Embryonic facial prominence (tissue), 1 donor: Measurements from ENCODE around the gene CD14.
"Not testable (repeated sequence)": the region's sequence is repeated elsewhere in the genome, so short reads cannot be mapped to it uniquely, and the experiment has no call there.

Experiments
- DNase-seq: peaks from one replicate; pipeline ENCODE4 v3.0.0-alpha.2; 2016; ENCODE audit errors: extremely low spot score

CD14 gene

DNA sequence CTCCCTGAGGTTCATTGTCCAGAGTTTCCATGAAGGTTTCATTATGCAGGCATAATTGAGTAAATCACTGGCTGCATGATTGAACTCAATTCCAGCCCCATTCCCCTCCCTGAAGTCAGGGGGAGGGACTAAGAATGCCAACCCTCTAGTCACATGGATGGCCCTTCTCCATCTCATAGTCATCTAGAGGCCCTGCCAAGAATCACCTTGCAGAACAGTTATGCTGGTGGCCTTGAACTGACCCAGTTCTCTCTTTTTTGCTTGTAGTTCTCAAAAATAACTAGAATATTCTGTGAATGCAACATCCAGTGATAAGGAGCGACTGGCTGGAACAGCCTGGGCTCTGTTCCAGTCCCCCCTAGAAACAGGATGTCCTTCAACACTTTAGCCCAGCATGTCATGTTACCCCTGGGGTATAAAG is 36.6 kb downstream of the CD14 start:
- DNase-seq, result no peak

DNA sequence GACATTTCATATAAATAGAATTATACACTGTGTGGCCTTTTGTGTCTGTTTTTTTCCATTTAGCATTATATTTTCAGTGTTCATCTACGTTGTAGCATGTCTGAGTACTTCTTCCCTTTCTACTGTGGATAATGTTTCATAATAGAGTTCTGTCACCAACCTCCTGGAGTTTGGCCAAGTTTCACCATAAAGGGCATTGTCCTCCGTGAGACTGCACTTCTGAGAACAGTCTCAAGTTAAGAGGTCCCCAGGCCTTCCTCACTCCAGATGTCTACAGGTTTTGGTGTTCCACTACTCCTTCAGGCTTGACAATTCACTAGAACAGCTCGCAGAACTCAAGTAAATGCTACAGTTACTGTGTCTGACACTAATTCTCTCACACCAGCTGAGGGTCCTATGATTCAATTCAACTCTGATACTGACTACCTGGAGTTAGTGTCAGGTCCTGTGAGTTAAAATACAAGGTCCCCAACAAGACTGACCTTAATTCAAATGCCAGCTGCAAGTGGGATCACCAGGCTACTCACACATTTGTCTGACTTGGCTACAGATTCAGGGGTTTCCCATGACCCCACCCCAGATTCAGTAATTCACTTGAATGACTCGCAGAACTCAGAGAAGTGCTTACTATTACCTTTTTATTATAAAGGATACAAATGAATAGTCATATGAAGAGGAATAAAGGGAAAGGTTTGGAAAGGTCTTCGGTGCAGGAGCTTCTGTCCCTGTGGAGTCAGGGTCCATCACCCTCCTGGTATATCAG is 37.3 kb downstream of the CD14 start:
- no peak for DNase-seq

DNA sequence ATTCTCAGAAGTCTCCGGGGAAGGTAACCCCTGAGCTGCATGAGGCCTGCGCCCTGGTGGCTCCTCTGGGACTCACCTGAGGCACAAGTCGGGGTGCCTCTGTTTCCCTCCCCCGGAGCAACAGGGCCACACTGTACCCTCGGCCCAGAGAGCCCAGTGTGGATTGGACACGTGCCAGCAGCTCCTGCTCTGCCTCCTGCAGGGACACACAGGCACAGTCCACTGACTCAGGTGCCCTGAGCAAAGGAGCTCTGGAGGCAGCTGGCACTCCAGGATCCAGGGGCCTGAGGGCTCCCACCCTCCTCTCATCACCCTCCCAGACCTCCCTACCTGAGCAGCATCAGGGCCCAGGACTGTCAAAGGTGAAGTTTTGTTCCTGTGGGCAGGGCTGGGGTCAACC is 38.8 kb downstream of the CD14 start:
- DNase-seq, result no peak

DNA sequence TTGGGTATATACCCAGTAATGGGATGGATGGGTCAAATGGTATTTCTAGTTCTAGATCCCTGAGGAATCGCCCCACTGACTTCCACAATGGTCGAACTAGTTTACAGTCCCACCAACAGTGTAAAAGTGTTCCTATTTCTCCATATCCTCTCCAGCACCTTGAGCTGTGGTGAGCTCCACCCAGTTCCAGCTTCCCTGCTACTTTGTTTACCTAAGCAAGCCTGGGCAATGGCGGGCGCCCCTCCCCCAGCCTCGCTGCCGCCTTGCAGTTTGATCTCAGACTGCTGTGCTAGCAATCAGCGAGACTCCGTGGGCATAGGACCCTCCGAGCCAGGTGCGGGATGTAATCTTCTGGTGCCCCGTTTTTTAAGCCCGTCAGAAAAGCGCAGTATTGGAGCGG is 39.9 kb downstream of the CD14 start:
- DNase-seq, result not testable (repeated sequence)

DNA sequence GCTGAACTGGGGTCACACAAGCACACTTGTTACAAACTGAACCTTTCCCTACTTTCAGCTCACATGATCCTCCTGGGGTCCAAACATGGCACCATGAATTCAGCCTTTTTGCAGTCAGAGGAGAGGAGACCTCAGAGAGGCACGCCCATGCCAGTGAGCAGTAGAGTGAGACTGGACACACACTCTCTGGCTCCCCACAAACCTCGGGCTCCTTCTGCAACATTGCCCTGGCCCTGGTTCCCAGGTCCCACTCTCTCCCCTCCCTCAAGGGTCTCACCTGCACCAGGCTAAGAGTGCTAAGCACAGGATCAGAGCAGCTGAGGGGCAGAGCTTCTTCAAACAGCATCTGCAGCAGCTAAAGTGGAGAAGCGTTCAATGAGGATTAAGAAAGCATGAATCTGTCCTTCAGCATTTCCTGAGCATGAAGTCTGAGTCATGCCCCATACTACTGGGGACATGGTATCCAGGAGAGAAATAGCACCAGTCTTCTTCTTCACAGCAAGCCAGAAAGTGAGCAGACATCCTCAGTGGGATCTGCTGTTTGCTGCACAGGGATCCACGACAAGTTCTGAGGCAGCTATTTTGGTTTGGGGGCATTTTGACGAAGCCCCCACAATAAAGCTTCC is 41.1 kb downstream of the CD14 start:
- no peak for DNase-seq

DNA sequence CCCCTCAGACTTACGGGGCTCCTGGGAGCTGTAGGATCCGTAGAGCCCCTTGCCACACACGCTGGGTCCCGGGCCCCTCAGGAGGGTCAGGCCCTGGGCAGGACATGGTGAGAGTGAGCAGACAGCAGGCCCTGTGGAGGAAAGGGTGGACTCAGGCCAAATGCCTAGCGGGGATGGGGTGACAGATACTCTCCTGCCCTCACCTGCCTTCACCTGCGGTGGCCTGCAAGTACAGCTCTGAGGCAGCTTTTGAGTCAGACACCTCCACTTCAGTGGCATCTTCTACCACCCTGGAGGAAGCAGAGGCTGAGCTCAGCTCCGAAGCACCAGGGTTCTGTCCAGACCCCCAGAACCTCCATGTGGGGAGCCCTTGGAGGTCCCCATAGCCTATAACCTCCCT is 42.1 kb downstream of the CD14 start:
- no peak for DNase-seq

DNA sequence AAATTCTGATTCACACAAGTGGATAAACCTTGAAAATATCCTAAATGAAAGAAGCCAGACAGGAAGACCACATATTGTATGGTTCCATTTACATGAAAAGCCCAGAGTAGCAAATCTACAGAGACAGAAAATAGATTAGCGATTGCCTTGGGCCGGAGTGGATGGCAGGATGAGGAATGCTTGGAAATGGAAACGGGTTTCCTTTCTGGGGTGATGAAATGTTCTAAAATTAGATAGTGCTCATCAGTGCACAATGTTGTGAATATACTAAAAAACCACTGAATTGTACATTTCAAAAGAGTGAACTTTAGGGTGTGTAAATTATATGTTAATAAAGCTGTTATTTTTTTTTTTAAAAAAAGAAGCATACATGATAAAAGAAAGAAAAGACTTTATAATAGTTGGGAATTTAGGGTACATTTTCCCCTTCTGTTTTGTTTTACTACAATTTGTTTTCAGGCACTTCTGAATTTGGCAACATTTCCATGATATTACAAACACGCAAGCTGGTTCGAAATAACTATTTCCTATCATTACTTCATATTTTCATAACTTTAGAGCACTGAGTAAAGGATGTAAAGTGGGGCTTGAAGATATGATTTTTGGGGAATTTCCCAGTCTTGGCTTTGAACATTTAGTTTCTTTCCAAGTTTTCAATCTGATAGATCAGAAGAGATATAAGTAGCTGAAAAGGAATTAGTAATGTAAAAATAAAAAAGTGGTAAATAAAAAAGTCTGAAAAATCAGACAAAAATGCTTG is 44.5 kb downstream of the CD14 start:
- no peak for DNase-seq

DNA sequence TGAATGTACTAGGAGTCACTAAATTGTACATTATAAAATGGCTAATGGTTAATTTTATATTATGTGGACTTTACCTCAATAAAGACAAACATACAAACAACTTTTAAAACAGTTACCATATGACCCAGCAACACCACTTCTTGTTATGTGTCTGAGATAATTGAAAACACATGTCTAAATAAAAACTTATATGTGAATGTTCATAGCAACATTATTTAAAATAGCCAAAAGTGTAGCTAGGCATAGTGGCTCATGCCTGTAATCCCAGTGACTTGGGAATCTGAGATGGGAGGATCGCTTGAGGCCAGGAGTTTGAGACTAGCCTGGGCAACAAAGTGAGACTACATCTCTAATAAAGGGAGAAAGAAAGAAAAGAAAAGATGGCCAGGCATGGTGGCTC is 45.5 kb downstream of the CD14 start:
- no peak for DNase-seq
